HG02938 (cell line): ENCODE results near the gene MSL1.

Experiments used
- ATAC-seq: cut with Tn5 transposase; IDR thresholded peaks from one replicate; pipeline ENCODE4 v1.9.1; 2021; ENCODE audit warnings: mild to moderate bottlenecking, moderate library complexity; ENCODE audit not compliant: unreplicated experiment

MSL1 gene

DNA sequence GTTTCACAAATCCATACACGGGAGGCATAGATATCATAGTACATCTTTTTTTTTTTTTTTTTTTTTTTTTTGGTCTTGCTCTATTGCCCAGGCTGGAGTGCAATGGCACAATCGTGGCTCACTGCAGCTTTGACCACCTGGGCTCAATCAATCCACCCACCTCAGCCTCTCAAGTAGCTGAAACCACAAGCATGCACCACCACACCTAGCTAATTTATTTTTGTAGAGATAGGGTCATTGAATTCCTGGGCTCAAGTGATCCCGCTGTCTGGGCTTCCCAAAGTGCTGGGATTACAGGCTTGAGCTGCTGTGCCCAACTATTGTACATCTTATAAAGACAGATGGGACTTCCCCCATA, 52.0 kb downstream of the MSL1 start:
- no peak for ATAC-seq

DNA sequence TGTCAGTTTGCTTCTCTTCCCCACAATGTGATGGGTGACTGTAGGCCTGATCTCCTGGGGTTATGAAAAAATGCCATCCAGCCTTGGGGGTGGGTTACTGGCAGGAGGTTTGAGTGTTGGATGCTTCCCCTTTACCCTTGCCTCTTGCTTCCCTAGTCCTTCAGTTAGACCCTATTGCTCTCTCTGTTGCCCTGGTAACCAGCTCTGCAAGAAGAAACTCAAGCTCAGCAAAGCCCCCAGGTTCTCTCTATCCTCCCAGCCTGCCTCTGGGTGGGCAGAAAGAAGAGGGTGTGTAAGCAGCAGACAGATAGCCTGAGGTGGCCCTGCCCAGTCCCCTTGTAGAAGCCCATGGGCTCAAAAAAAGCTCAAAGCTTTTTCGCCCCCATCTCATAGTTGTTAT, 52.7 kb downstream of the MSL1 start:
- no peak for ATAC-seq

DNA sequence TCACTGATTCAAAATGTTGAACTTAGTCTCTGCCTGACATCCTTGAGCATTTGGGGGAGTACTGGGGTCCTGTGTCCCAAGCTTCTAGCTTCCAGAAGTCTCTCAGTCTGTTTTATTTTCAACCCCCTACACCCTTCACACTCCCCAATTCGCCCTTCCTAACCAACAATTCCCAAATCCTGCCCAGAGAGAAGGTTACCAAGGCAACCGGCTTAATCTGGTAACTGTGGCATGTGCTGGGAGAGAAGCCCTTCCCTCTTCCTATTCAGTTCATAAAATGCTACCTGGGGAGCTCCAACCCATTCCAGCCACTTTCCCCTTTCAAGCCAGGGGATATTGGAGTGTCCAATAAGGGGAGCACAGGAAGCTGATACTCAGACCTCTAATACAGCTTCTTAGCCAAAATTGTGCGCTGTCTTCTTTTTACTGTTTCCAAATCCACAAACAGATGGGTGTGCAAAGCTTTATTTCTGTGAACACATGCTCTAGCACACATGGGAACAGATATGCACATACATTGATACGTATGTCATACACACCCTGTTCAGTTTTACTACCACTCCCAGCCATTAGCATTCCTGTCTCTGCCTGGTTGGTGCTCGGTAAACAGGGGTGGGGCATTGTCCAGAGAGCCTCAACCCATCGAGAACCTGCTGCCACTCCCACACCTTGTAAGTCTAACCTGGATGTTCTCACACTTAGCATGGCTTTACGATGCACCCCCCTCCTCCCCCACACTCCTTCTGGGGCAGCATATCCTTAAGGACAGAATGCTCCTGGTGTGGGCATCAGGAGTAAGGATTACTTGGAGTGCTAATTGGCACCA, 54.4 kb downstream of the MSL1 start:
- no peak for ATAC-seq

DNA sequence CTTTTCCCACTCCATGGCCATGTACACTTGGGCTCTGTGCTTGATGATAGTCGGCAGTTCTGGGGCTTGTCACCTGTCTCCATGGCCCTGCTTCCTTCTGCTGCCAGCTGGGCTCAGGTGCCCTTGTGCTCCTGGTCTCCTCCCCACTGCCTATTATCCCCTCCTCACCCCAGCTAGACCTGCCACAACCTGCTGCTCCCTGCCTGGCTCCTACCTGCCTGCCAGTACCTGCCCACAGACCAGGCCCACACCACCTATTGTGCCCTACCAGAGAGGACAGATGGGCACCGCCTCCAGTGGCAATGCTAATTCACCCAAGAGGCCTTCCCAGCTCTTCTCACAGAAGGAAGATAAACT, 55.0 kb downstream of the MSL1 start:
- no peak for ATAC-seq

DNA sequence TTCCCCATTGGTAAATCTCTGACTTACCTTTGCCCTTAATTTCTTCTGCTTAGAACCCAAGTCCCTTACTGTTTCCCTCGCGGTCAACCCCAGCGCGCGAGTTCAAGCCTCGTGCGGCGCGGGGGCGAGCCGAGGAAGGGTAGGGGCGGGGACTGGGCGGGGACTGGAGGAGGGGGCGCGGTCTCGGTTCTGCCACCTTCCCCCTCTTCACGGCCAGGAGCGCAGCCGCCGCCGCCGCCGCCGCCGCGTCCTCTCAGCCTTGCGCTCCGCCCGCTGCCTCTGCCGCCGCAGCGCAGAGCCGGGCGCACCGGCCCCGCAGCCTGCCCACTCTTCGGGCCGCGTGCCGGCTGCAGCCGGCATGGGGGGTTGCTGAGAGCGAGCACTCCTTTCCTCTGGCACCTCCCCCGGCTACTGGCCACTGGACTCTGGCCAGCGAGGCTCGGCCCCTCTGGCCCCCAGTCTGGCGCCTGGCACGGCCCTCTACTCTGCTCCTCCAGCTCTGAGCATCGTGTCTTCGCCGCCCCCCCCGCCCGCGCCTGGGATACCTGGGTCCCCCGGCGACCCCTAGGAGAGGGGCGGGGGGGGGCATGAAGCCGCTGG, 55.6 kb downstream of the MSL1 start, which contains the start of gene RAPGEFL1:
RAPGEFL1 (plus strand) TSS at position 196 of the 600 bp plus-strand sequence; CDS start at position 588, 392 bp downstream.
- no peak for ATAC-seq

DNA sequence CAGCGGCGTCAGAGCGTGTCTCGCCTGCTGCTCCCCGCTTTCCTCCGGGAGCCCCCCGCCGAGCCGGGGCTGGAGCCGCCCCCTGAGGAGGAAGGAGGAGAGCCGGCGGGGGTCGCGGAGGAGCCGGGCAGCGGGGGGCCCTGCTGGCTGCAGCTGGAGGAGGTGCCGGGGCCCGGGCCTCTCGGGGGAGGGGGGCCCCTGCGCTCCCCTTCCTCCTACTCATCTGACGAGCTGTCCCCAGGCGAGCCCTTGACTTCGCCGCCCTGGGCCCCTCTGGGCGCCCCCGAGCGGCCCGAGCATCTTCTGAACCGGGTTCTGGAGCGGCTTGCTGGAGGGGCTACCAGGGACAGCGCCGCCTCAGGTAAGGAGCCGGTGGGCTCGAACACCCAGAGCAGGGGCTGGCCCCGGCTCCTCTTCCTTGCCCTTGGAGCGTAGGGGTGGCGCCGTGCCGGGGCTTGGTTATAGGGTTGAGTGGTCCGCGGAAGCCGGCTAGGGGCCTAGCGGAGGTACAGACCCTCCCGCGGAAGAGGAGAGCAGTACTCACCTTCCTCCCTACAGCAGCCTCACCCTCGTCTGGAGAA, 56.3 kb downstream of the MSL1 start:
- no peak for ATAC-seq

DNA sequence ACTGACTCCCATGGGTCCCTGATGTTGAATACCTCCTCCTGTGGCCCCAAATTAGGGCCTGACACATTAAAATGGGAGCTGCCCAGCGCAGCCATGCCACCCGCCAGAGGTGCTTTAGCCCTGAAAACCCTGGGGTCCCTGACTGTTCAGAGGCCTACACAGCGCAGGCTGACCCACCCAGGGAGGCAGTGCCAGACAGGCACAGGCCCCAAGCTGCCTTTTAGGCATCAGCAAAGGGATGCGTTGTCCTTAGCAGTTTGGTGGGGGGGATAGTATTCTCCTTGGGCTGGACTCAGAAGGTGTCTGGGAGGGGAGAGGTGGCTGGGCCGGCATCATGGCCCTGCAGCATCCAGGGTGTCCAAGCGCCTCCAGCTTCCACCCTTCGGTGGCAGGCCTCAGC, 56.9 kb downstream of the MSL1 start:
- no peak for ATAC-seq

DNA sequence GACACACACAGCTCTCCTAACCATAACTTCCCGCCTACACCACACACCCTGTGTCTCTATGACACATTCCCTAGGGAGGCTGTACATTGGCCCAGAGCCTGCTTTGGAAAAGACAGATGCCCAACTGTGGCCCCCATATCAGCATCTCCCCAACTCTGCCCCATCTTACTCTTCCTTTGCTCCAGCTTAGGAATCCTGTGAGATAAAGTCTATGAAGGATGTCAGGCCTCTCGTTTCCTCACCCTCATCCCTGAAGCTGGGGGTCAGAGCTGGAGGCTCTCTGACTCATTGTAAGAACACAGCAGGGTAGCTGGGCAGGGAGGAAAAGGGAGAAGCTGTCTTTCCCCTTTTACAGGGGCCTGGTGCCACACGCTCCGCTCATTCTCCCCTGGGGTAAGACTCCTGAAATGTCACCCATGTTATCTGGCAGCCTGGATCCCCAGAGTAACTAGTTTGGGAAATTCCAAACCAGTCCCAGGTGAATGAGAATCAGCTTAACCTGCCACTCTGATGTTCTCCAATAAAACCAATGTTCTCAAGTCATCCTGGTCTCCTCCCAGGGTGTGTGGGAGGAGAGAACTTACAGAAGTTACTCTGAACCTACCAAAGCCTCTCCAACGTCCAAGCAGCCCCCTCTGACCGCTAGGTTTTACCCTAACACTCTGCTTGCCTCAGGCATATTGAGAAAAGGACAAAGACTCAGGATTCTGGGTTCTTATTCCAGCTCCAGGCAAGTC, 58.3 kb downstream of the MSL1 start:
- no peak for ATAC-seq

DNA sequence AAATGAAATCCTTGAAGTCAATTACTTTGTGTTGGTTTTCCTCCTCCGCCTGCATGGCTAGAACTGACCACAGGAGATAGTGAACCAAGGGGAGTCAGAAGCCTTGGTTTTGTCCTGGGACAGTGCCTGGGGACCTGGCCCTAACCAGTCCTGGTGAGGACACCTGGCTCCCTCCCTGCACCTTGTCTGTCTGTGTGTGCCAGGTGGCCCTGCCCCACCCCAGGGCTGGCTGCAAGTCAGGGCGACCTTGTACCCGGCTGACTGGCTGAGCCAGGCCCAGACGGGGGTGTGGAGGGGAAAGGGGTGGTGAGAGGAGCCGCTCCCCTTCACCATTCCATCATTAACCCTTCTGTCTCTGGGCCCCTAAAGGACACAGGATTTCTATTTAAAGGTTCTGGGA, 58.9 kb downstream of the MSL1 start:
- ATAC-seq: no peak

DNA sequence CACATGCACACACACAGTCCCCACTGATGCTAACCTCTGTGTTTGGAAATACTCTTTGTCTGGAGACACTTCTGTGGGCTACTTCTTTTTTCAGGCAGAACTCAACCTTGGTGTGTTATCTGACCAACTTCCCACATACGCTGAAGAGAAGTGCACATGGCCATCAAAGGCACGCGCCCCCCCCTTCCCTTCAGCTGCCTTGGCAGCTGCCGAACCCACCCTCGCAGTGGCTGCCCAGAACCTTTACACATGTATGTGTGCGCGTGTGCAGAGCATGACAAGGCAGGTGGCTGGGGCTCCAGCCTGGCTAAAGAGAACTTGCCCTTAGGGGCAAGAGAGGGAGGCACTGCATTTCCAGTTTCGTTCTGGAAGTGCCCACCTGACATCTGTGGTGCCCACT, 59.4 kb downstream of the MSL1 start:
- ATAC-seq: no peak

DNA sequence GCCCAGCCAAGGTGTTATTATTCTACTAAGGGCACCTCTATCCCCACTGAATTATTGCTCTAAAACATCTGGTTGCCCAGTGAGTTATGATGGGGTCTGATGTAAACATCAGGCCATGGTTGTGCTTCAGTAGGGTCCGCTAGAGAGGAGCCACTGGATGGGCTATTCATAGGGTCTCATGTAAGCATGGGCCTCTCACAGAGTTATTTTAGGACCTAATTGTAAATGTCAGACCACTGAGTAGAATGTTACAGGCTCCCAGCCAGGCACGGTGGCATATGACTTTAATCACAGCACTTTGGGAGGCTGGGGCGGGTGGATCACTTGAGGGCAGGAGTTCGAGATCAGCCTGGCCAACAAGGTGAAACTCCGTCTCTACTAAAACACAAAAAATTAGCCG, 60.8 kb downstream of the MSL1 start:
- ATAC-seq: no peak
